Small intestine (tissue), 7 donors: Measurements from ENCODE around the gene ANKS6. TPM values are rescaled to one million over a fixed set of nuclear protein-coding genes. Genes with fewer than 3 reads are reported as not detected.

Experiments
- DNase-seq, 2 donors: peaks; one replicate each; pipeline versions ENCODE4 v3.0.0 to v3.0.0-alpha.2; 2013
- FAIRE-seq: peaks from 2 replicates; lab custom pipeline; 2012; peaks lifted over from hg19 to GRCh38; lab: Jason Lieb, UNC
- H3K27ac ChIP-seq, 3 donors: one replicate each; pipeline ENCODE4 v1.5.1; 2013; ENCODE audit warnings: low read length in 2 of 3, mild to moderate bottlenecking in 2 of 3, control low read depth in 1 of 3, inconsistent platforms in 1 of 3, low read depth in 1 of 3, moderate library complexity in 1 of 3
- H3K27me3 ChIP-seq, 3 donors: one replicate each; pipeline ENCODE4 v1.6.1; 2013; ENCODE audit warnings: low read length in 3 of 3, inconsistent platforms in 1 of 3; ENCODE audit not compliant: control insufficient read depth in 3 of 3, insufficient read depth in 3 of 3
- H3K36me3 ChIP-seq, 3 donors: one replicate each; pipeline ENCODE4 v1.6.1; 2013; ENCODE audit warnings: low read length in 3 of 3, inconsistent platforms in 1 of 3, low read depth in 1 of 3, mild to moderate bottlenecking in 1 of 3, moderate library complexity in 1 of 3; ENCODE audit not compliant: control insufficient read depth in 3 of 3, insufficient read depth in 2 of 3
- H3K4me1 ChIP-seq, 3 donors: one replicate each; pipeline ENCODE4 v1.6.1; 2013; ENCODE audit warnings: low read length in 2 of 3, inconsistent platforms in 1 of 3, low read depth in 1 of 3, mild to moderate bottlenecking in 1 of 3, moderate library complexity in 1 of 3; ENCODE audit not compliant: control insufficient read depth in 3 of 3, insufficient read depth in 2 of 3
- H3K4me3 ChIP-seq, 3 donors: one replicate each; pipeline ENCODE4 v1.5.1; 2013; ENCODE audit warnings: low read length in 3 of 3, control low read depth in 1 of 3, inconsistent platforms in 1 of 3, low read depth in 1 of 3, mild to moderate bottlenecking in 1 of 3, moderate library complexity in 1 of 3
- H3K9me3 ChIP-seq, 2 donors: one replicate each; pipeline ENCODE4 v1.6.1; 2013; ENCODE audit warnings: low read depth in 1 of 2, low read length in 1 of 2; ENCODE audit not compliant: control insufficient read depth in 2 of 2, insufficient read depth in 1 of 2
- WGBS, 3 donors: extraction: QIAGEN DNeasy Blood & Tissue Kit; methylation state at CpG; one replicate each; pipeline ENCODE4 v1.1.7; 2013; 5-methylcytosine and 5-hydroxymethylcytosine counted together
- polyA plus RNA-seq, 4 donors: library from polyadenylated mRNA; stranded (reverse) in 3 of 4; unstranded in 1 of 4; fragments of 200-250 nt in 3 of 4; fragments of 120-200 nt in 1 of 4; gene quantifications; one replicate each; pipeline versions ENCODE4 v1.2.1 to v1.2.3, GENCODE V29; 2013
- donor health status: healthy with polysubstance abuse.
- donor health status: control.
- donor health status: control.
- donor health status: Bipolar disorder and iron deficiency.
- donor health status: healthy.

Gene ANKS6
- polyA plus RNA-seq, 4 donors = 17.3 to 33.3 (median 19.3) TPM

DNA sequence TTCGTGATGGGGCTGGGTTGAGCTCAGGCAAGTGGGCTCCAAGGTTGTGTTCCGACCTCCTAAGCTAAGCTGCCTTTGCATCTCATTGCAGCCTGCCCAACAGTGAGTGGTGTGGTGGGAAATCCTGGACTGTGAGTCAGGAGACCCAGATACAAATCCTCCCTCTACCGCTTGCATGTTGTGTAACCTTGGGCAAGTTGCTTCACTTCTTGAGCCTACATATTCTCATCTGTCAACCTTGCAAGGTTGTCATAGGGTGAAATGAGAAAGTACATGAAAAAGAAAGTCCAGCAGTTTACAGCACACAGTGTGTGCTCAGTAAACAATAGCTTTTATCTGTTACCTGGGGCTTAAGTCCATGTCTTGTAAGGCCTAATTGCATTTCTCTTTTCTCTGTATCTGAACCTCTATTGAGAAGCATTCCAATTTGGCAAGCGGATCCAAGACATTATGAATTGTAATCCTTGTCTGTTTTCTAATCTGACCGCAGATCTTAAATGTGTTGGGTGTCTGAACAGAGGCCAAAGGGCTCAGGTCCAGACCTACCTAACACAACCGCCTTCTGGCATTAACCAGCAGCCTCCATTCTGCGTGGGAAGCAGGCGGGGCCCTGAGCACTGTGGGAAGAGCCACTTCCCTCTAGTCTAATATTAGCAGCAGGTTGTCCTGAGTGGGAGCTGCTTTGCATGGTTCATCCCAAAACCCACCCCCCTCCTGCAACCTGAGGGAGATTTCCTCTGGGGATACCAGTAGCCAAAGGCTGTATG, 9.3 kb upstream of the ANKS6 start:
- 23 to 53% (median 40%) methylated on average over 8 of the region's 8 CpGs for WGBS, 3 donors
- FAIRE-seq (no peak), DNase-seq (peak; percentile 85)

DNA sequence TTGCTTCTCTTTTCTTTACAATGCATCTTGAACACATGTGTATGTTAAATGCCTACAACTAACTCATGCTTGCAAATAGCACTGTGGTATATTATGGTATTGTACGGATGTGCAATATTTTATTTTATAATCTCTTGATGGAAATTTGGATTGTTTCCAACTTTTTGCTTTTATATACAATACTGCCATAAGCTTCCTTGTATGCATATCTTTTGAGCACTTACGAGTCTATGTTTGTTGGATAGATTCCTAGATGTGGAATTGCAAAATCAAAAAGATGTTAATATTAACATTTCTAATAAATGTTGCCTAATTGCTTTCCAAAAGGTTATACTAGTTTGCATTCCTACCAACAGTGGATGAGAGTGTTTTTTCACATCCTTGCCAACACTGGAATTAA, 7.7 kb upstream of the ANKS6 start:
- no peaks in the 10 kb centered on the region for H3K36me3 ChIP-seq
- peaks cover 0 to 2% (median 0%) of the 10 kb centered on the region in 3 donors for H3K27me3 ChIP-seq
- 6 to 17% (median 8%) methylated on average over 2 of the region's 2 CpGs for WGBS, 3 donors
- peaks cover 0 to 31% (median 13%) of the 10 kb centered on the region in 3 donors for H3K4me1 ChIP-seq
- DNase-seq (no peak), FAIRE-seq (no peak)
- H3K27ac ChIP-seq = no peak overlapping the region
- H3K4me3 ChIP-seq = no peak overlapping the region
- H3K9me3 ChIP-seq = no peaks in the 10 kb centered on the region

More for the DNA sequence above, 9.3 kb upstream of the ANKS6 start:
- H3K27me3 ChIP-seq = no peaks in the 10 kb centered on the region
- H3K9me3 ChIP-seq = no peaks in the 10 kb centered on the region
- H3K4me3 ChIP-seq = no peak overlapping the region
- peaks cover 0 to 47% (median 16%) of the 10 kb centered on the region in 3 donors for H3K4me1 ChIP-seq
- H3K27ac ChIP-seq = peak overlapping the region; percentile 2 to 15 (median 9)
- H3K36me3 ChIP-seq = no peaks in the 10 kb centered on the region

DNA sequence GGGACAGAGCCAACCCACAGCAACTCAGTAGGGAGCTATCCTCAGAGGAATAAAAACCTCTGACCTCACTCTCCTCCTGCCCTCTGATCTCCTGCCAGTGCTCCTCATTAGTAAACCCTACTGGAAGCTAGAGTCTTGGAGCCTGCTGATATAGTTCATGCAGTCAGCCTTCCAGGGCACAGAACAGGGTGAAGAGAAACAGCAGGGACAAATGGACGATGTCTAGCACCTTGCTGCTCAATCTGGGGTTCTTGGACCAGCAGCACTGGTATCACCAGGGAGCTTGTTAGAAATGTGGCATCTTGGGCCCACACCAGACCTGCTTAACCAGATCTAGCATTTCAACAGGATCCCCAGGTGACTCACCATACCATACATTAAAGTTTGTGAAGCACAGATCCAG, 5.6 kb upstream of the ANKS6 start:
- Histone ChIP-seq H3K36me3 (no peaks in the 10 kb centered on the region), H3K4me3 (no peak overlapping the region), H3K27me3 (peaks cover 0 to 2% (median 0%) of the 10 kb centered on the region in 3 donors), H3K9me3 (no peaks in the 10 kb centered on the region), H3K27ac (no peak overlapping the region), H3K4me1 (peaks cover 0 to 18% (median 9%) of the 10 kb centered on the region in 3 donors)
- FAIRE-seq = no peak
- 33 to 82% (median 71%) methylated on average over 1 of the region's 1 CpG for WGBS, 3 donors
- DNase-seq = no peak

DNA sequence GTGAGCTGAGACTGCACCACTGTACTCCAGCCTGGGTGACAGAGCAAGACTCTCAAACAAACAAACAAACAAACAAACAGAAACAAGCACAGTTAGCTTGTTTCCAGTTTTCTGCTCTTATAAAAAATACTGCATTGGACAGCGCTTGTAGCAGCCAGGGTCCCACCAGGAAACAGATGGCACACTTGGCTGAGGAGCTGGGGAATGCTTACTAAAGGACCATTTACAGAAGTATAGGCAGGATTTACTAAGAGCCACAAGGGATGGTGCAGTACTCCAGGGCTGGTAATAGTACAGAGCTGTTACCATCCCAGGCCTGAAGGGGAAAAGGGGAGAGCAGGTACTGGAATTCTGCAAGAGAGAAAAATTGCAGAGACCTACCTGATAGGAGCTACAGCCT, 5.2 kb upstream of the ANKS6 start:
- Histone ChIP-seq H3K27me3 (peaks cover 0 to 2% (median 0%) of the 10 kb centered on the region in 3 donors), H3K4me3 (no peak overlapping the region), H3K36me3 (no peaks in the 10 kb centered on the region), H3K27ac (no peak overlapping the region), H3K9me3 (no peaks in the 10 kb centered on the region), H3K4me1 (peaks cover 0 to 18% (median 6%) of the 10 kb centered on the region in 3 donors)
- FAIRE-seq (no peak), DNase-seq (no peak)
- WGBS, 3 donors = 93 to 100% (median 93%) methylated on average over 1 of the region's 1 CpG

DNA sequence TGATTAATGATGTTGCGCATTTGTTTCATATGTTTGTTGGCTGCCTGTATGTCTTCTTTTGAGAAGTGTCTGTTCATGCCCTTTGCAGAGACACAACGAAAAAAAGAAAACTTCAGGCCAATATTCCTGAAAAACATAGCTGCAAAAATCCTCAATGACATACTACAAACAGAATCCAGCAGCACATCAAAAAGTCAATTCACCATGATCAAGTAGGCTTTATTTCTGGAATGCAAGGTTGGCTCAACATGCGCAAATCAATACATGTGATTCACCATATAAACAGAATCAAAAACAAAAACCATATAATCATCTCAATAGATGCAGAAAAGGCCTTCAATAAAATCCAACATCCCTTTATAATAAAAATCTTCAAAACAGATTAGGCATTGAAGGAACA, 1.9 kb upstream of the ANKS6 start:
- Histone ChIP-seq H3K9me3 (no peaks in the 10 kb centered on the region), H3K4me1 (peaks cover 0 to 17% (median 0%) of the 10 kb centered on the region in 3 donors), H3K36me3 (no peaks in the 10 kb centered on the region), H3K27ac (no peak overlapping the region), H3K4me3 (no peak overlapping the region), H3K27me3 (peaks cover 0 to 2% (median 0%) of the 10 kb centered on the region in 3 donors)
- WGBS, 3 donors = 96 to 97% (median 96%) methylated on average over 3 of the region's 3 CpGs
- DNase-seq (no peak), FAIRE-seq (no peak)

DNA sequence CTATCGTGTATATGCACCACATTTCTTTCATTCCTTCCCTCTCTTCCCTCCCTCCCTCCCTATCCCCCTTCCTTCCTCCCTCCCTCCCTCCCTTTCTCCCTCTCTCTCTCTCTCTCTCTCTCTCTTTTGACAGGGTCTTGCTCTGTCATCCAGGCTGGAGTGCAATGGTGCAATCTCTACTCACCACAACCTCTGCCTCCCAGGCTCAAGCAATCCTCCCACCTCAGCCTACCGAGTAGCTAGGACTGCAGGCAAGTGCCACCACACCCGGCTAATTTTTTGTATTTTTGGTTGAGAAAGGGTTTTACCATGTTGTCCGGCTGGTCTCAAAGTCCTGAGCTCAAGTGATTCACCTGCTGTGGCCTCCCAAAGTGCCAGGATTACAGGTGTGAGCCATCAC, 1.1 kb upstream of the ANKS6 start:
- Histone ChIP-seq H3K4me3 (no peak overlapping the region), H3K36me3 (no peaks in the 10 kb centered on the region), H3K27ac (no peak overlapping the region), H3K4me1 (peaks cover 0 to 18% (median 0%) of the 10 kb centered on the region in 3 donors), H3K9me3 (no peaks in the 10 kb centered on the region), H3K27me3 (peaks cover 0 to 2% (median 0%) of the 10 kb centered on the region in 3 donors)
- FAIRE-seq = no peak
- DNase-seq = no peak
- 89 to 95% (median 94%) methylated on average over 4 of the region's 4 CpGs for WGBS, 3 donors

DNA sequence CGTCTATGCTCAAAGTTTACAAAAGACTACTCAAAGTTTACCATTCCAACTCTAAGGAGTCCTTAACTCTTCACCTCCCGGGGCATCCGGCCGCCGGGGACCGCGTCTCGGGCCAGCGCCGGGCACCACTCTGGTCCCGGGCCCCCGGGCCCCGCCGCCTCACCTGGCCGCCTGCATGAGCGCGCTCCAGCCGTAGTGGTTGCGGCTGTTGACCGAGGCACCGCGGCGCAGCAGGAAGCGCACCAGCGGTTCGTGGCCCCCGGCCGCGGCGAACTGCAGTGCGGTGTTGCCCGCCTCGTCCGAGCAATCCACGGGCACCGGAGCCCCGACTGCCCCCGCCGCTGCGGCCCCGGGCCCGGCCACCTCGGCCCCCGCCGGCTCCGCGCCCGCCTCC, 388 bp downstream of the ANKS6 start:
- Histone ChIP-seq H3K27me3 (peaks cover 0 to 2% (median 0%) of the 10 kb centered on the region in 3 donors), H3K27ac (peak overlapping the region in 2 of 3 donors; percentile 27 to 40), H3K4me3 (peak overlapping the region; percentile 46 to 90 (median 70)), H3K4me1 (peaks cover 0 to 32% (median 2%) of the 10 kb centered on the region in 3 donors), H3K36me3 (peaks cover 0 to 8% (median 0%) of the 10 kb centered on the region in 3 donors), H3K9me3 (no peaks in the 10 kb centered on the region)
- WGBS, 3 donors = 0 to 1% (median 0%) methylated on average over 26 to 48 of the region's 48 CpGs
- FAIRE-seq = no peak
- DNase-seq = peak in 1 of 2 donors; percentile 71

DNA sequence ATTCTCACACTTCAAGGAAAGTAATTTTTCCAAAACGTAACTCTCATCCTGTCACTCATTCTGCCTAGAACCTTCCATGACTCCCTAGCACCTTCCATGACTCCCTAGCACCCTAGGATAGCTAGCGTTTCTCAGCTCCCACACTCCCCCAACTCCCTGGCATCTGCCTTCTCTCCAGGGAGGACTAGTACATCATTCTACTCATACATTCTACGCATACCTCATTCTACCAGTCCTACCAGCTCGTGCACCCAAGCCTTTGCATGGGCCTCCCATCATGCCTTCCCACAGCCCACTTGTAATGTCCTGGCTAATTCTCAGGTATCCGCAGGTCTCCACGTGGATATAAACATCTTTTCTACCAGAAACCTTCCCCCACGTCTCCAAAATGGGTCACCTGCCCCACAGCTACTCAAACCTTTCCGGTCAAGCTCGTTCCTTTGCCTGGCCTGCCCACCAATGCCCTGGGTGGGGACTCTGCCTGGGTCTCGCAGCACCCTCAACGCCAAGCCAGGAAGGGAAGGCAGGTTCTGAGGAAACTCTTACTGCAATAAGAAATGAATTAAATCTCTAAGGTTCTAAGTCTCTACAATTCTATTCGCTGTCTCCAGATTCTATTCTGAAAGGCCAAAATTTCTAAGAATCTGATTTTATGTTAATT, 930 bp downstream of the ANKS6 start:
- Histone ChIP-seq H3K4me3 (peak overlapping the region; percentile 46 to 90 (median 70)), H3K9me3 (no peaks in the 10 kb centered on the region), H3K4me1 (peaks cover 0 to 34% (median 2%) of the 10 kb centered on the region in 3 donors), H3K27me3 (peaks cover 0 to 2% (median 0%) of the 10 kb centered on the region in 3 donors), H3K27ac (peak overlapping the region in 1 of 3 donors; percentile 27), H3K36me3 (peaks cover 0 to 10% (median 0%) of the 10 kb centered on the region in 3 donors)
- DNase-seq = no peak
- WGBS, 3 donors = 28 to 51% (median 46%) methylated on average over 12 of the region's 12 CpGs
- no peak for FAIRE-seq
